Ishikawa (cell line): ENCODE measurements around the gene USP38.

Experiments used
- CEBPB ChIP-seq: IDR thresholded peaks from 2 replicates; pipeline ENCODE4 v1.6.1; 2012
- CREB1 ChIP-seq: IDR thresholded peaks from 2 replicates; pipeline ENCODE4 v1.6.1; 2012; ENCODE audit warnings: low read depth
- EGR1 ChIP-seq: IDR thresholded peaks from 2 replicates; pipeline ENCODE4 v1.6.1; 2012
- EP300 ChIP-seq: IDR thresholded peaks from 2 replicates; pipeline ENCODE4 v1.6.1; 2012; ENCODE audit warnings: borderline replicate concordance
- FOXM1 ChIP-seq: IDR thresholded peaks from 2 replicates; pipeline ENCODE4 v1.6.1; 2012; ENCODE audit warnings: low read depth, borderline replicate concordance
- MAX ChIP-seq: IDR thresholded peaks from 2 replicates; pipeline ENCODE4 v1.6.1; 2012
- NFIC ChIP-seq: IDR thresholded peaks from 2 replicates; pipeline ENCODE4 v1.6.1; 2012
- RAD21 ChIP-seq: IDR thresholded peaks from 2 replicates; pipeline ENCODE4 v1.6.1; 2012; ENCODE audit warnings: low read depth
- TAF1 ChIP-seq: IDR thresholded peaks from 2 replicates; pipeline ENCODE4 v1.6.1; 2012; ENCODE audit warnings: low read depth, mild to moderate bottlenecking
- TCF12 ChIP-seq: IDR thresholded peaks from 2 replicates; pipeline ENCODE4 v1.6.1; 2012; ENCODE audit warnings: low read depth
- TEAD4 ChIP-seq: IDR thresholded peaks from 2 replicates; pipeline ENCODE4 v1.6.1; 2012
- USF1 ChIP-seq: IDR thresholded peaks from 2 replicates; pipeline ENCODE4 v1.6.1; 2012
- YY1 ChIP-seq: IDR thresholded peaks from 2 replicates; pipeline ENCODE4 v1.6.1; 2012; ENCODE audit warnings: low read depth
- ZBTB7A ChIP-seq: IDR thresholded peaks from 2 replicates; pipeline ENCODE4 v1.6.1; 2012; ENCODE audit warnings: low read depth
- TF ChIP-seq, protein P1 (sequence below): IDR thresholded peaks from 2 replicates; pipeline ENCODE4 v1.6.1; 2012; ENCODE audit warnings: low read depth, mild to moderate bottlenecking

Gene USP38

DNA sequence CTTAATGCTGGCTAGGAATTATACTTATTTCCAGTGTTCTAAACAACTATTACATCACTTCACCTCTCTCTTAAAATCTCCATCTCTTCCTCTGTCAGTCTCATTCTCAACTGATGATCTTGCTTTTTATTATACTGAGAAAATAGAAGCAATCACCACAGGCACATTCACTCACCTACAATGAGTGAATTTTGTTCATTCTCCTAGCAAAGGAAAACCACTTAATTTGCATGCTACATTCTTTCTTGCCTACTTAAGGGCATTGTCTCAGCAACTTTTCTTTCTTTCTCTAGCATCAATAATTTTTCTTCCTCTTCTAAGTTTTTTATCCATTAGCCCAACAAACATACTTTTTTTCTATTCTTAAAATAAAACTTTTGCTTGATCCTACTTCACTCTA lies 21.1 kb upstream of the USP38 start:
- no peak for TF ChIP-seq NFIC
- no peak for TF ChIP-seq FOXM1
- TF ChIP-seq ZBTB7A = no peak
- TF ChIP-seq CREB1 = no peak
- TF ChIP-seq, protein P1, sequence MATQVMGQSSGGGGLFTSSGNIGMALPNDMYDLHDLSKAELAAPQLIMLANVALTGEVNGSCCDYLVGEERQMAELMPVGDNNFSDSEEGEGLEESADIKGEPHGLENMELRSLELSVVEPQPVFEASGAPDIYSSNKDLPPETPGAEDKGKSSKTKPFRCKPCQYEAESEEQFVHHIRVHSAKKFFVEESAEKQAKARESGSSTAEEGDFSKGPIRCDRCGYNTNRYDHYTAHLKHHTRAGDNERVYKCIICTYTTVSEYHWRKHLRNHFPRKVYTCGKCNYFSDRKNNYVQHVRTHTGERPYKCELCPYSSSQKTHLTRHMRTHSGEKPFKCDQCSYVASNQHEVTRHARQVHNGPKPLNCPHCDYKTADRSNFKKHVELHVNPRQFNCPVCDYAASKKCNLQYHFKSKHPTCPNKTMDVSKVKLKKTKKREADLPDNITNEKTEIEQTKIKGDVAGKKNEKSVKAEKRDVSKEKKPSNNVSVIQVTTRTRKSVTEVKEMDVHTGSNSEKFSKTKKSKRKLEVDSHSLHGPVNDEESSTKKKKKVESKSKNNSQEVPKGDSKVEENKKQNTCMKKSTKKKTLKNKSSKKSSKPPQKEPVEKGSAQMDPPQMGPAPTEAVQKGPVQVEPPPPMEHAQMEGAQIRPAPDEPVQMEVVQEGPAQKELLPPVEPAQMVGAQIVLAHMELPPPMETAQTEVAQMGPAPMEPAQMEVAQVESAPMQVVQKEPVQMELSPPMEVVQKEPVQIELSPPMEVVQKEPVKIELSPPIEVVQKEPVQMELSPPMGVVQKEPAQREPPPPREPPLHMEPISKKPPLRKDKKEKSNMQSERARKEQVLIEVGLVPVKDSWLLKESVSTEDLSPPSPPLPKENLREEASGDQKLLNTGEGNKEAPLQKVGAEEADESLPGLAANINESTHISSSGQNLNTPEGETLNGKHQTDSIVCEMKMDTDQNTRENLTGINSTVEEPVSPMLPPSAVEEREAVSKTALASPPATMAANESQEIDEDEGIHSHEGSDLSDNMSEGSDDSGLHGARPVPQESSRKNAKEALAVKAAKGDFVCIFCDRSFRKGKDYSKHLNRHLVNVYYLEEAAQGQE = no peak
- no peak for TF ChIP-seq EP300
- no peak for TF ChIP-seq EGR1
- no peak for TF ChIP-seq YY1
- no peak for TF ChIP-seq CEBPB

DNA sequence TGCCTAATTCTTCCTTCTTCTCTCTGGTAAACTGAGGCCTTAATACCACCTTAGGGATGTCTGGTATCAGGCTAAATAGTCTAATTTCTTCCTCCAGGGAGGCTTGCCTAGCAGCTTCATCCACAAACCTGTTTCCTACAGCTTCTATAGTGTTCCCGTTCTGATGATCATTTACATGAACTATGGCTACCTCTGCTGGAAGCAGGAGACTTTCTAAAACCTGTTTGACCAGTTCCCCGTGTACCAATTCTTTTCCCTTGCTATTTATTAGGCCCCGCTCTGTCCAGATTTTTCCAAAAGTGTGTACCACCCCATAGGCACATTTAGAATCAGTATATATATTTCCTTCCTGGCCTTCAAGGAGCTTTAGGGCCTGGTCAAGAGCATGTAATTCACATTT lies 5.8 kb upstream of the USP38 start:
- 0 out of 2 replicates have a peak, but pooled peaks have one; percentile 28 for TF ChIP-seq YY1
- no peak for TF ChIP-seq TCF12
- TF ChIP-seq NFIC = no peak
- no peak for TF ChIP-seq FOXM1
- TF ChIP-seq, protein P1 = no peak
- no peak for TF ChIP-seq USF1
- peak; percentile 49 for TF ChIP-seq RAD21
- TF ChIP-seq MAX = no peak
- no peak for TF ChIP-seq CEBPB

DNA sequence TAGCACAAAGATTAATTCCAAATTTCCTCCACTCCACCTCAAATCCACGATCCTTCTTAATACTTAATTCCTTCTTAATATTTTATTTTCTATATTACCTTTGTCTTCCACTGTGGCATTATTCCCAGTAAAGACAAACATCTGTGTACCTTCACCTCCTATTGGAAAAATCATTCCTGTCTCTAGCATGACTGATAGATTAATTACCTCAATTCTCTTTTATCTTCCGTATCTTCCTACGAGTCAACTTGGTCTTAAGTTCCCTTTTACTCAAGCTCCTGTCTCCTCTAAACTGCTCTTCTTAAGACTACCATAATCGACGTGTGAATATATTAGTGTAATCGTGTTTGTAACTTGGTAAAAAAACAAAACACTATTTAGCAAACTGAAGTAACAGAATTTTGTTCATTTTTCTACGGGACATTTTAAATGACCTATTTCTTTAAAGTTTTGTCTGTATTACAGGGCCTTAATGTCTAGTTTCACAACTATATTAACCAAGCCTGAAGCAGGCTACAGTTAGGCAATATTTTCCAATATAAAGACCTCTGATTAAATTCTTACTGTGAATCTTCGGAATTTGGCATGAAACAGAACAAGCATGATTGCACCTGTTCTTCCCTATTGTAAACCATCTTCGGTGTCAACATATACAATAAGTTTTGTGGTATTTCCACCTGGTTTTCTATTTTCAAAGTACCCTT lies 1.1 kb upstream of the USP38 start:
- no peak for TF ChIP-seq YY1
- TF ChIP-seq ZBTB7A = no peak
- no peak for TF ChIP-seq NFIC
- TF ChIP-seq RAD21 = no peak
- TF ChIP-seq EP300 = no peak
- no peak for TF ChIP-seq TAF1
- TF ChIP-seq FOXM1 = no peak
- no peak for TF ChIP-seq TCF12
- TF ChIP-seq EGR1 = no peak
- TF ChIP-seq USF1 = no peak
- no peak for TF ChIP-seq CREB1
- no peak for TF ChIP-seq MAX
- no peak for TF ChIP-seq TEAD4
- TF ChIP-seq, protein P1 = no peak
- no peak for TF ChIP-seq CEBPB

DNA sequence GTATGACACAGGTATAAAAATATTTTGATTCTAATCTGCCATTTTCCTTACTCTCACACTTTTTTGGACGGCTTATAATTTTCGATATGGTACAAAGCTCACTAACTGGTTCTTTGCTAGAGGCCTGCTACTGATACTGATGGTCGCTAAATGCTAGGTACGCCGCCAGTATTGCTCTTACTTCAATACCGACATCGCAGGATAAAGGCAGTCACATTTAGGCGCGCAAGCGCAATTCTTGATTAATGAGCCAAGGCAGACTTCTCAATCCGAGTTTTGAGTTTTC lies 557 bp upstream of the USP38 start:
- no peak for TF ChIP-seq YY1
